ENCODE results near the gene HPRT1.
A peak's percentile ranks its signal among the peaks of the same experiment; 100 is the strongest.

The HPRT1 gene

GRCh38 chrX:134478374-134478773 is 18.4 kb downstream of the HPRT1 start:
- DNase-seq = no peak

GRCh38 chrX:134480061-134480460 is 20.1 kb downstream of the HPRT1 start:
- no peak for DNase-seq

- no peak for DNase-seq
These were observed 21.4 kb downstream of the HPRT1 start for GRCh38 chrX:134481339-134481738.

GRCh38 chrX:134482371-134482770 is 22.4 kb downstream of the HPRT1 start:
- DNase-seq = no peak

GRCh38 chrX:134484039-134484438 is 24.1 kb downstream of the HPRT1 start:
- peak; percentile 29 for DNase-seq

- no peak for DNase-seq
These were observed 42.0 kb downstream of the HPRT1 start for GRCh38 chrX:134501941-134502340.

GRCh38 chrX:134502686-134503085 is 42.7 kb downstream of the HPRT1 start:
- DNase-seq = no peak

- DNase-seq = no peak
These were observed 52.6 kb downstream of the HPRT1 start for GRCh38 chrX:134512566-134512965.

GRCh38 chrX:134513091-134513490 is 53.1 kb downstream of the HPRT1 start:
- DNase-seq = no peak

- DNase-seq = peak; percentile 44
These were observed 61.0 kb downstream of the HPRT1 start for GRCh38 chrX:134520860-134521390.

GRCh38 chrX:134524181-134524580 is 64.2 kb downstream of the HPRT1 start:
- DNase-seq = no peak

GRCh38 chrX:134525086-134525792 is 65.3 kb downstream of the HPRT1 start:
- no peak for DNase-seq

GRCh38 chrX:134526399-134526798 is 66.4 kb downstream of the HPRT1 start:
- no peak for DNase-seq

GRCh38 chrX:134528960-134529359 is 69.0 kb downstream of the HPRT1 start:
- DNase-seq = peak; percentile 8

GRCh38 chrX:134529481-134529880 is 69.5 kb downstream of the HPRT1 start:
- DNase-seq = no peak

- DNase-seq = no peak
These were observed 70.9 kb downstream of the HPRT1 start for GRCh38 chrX:134530845-134531244.

GRCh38 chrX:134533352-134533751 is 73.4 kb downstream of the HPRT1 start:
- no peak for DNase-seq

GRCh38 chrX:134533952-134534351 is 74.0 kb downstream of the HPRT1 start:
- no peak for DNase-seq

GRCh38 chrX:134537179-134537955 is 77.4 kb downstream of the HPRT1 start:
- no peak for DNase-seq

GRCh38 chrX:134538316-134538715 is 78.4 kb downstream of the HPRT1 start:
- DNase-seq = no peak

GRCh38 chrX:134541906-134542305 is 81.9 kb downstream of the HPRT1 start:
- no peak for DNase-seq

- DNase-seq = peak; percentile 36
These were observed 82.5 kb downstream of the HPRT1 start for GRCh38 chrX:134542485-134542884.

GRCh38 chrX:134543288-134543687 is 83.3 kb downstream of the HPRT1 start:
- no peak for DNase-seq

GRCh38 chrX:134544135-134544512 is 84.2 kb downstream of the HPRT1 start:
- no peak for DNase-seq
